ENCODE data around the gene CEP19.

DNA sequence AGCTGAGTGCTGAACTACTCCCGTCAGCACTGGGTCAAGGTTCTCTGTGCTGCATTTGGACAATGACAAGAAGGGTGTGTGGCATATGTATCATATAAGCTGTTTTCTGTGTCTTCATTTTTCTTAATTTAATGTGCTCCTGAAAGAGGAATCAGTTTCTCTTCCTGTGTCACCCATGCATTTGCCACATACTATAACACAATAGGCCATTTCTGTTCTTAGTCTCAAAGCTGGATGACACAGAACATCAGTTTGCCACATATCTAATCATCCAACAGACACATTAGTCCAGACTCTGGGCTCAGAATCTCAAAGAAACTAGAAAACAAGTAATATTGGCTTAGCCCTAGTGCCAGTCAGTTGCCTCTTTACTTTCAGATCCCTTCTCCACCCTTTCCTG is 34.1 kb downstream of the CEP19 start:
- no peak for TF ChIP-seq CTCF (tag by site-specific recombination; IDR thresholded peaks at IDR 0.05)
- TF ChIP-seq PRDM1 (tag by site-specific recombination; IDR thresholded peaks at IDR 0.05): no peak
- TF ChIP-seq INSM2 (tag by site-specific recombination; IDR thresholded peaks at IDR 0.05): no peak
- no peak for TF ChIP-seq RBAK (tag by site-specific recombination; IDR thresholded peaks at IDR 0.05)
- no peak for TF ChIP-seq ZBTB21 (tag by site-specific recombination; IDR thresholded peaks at IDR 0.05)
- no peak for TF ChIP-seq ZBTB49 (tag by site-specific recombination; IDR thresholded peaks at IDR 0.05; ENCODE audit: low read depth)
- TF ChIP-seq, protein P1, sequence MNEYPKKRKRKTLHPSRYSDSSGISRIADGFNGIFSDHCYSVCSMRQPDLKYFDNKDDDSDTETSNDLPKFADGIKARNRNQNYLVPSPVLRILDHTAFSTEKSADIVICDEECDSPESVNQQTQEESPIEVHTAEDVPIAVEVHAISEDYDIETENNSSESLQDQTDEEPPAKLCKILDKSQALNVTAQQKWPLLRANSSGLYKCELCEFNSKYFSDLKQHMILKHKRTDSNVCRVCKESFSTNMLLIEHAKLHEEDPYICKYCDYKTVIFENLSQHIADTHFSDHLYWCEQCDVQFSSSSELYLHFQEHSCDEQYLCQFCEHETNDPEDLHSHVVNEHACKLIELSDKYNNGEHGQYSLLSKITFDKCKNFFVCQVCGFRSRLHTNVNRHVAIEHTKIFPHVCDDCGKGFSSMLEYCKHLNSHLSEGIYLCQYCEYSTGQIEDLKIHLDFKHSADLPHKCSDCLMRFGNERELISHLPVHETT (tag by site-specific recombination; IDR thresholded peaks at IDR 0.05): no peak
- TF ChIP-seq ZNF830 (tag by site-specific recombination; IDR thresholded peaks at IDR 0.05; ENCODE audit: low read depth): no peak
- no peak for TF ChIP-seq ZNF48 (tag by site-specific recombination; IDR thresholded peaks at IDR 0.05)
- no peak for TF ChIP-seq ZNF350 (tag by site-specific recombination; IDR thresholded peaks at IDR 0.05)
- TF ChIP-seq, protein P2, sequence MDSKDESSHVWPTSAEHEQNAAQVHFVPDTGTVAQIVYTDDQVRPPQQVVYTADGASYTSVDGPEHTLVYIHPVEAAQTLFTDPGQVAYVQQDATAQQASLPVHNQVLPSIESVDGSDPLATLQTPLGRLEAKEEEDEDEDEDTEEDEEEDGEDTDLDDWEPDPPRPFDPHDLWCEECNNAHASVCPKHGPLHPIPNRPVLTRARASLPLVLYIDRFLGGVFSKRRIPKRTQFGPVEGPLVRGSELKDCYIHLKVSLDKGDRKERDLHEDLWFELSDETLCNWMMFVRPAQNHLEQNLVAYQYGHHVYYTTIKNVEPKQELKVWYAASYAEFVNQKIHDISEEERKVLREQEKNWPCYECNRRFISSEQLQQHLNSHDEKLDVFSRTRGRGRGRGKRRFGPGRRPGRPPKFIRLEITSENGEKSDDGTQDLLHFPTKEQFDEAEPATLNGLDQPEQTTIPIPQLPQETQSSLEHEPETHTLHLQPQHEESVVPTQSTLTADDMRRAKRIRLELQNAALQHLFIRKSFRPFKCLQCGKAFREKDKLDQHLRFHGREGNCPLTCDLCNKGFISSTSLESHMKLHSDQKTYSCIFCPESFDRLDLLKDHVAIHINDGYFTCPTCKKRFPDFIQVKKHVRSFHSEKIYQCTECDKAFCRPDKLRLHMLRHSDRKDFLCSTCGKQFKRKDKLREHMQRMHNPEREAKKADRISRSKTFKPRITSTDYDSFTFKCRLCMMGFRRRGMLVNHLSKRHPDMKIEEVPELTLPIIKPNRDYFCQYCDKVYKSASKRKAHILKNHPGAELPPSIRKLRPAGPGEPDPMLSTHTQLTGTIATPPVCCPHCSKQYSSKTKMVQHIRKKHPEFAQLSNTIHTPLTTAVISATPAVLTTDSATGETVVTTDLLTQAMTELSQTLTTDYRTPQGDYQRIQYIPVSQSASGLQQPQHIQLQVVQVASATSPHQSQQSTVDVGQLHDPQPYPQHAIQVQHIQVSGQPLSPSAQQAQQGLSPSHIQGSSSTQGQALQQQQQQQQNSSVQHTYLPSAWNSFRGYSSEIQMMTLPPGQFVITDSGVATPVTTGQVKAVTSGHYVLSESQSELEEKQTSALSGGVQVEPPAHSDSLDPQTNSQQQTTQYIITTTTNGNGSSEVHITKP (tag by site-specific recombination; IDR thresholded peaks at IDR 0.05): no peak
- TF ChIP-seq GLIS2 (tag by site-specific recombination; IDR thresholded peaks at IDR 0.05): no peak
- TF ChIP-seq, protein P3, sequence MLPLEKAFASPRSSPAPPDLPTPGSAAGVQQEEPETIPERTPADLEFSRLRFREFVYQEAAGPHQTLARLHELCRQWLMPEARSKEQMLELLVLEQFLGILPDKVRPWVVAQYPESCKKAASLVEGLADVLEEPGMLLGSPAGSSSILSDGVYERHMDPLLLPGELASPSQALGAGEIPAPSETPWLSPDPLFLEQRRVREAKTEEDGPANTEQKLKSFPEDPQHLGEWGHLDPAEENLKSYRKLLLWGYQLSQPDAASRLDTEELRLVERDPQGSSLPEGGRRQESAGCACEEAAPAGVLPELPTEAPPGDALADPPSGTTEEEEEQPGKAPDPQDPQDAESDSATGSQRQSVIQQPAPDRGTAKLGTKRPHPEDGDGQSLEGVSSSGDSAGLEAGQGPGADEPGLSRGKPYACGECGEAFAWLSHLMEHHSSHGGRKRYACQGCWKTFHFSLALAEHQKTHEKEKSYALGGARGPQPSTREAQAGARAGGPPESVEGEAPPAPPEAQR (tag by site-specific recombination; IDR thresholded peaks at IDR 0.05): no peak

Measured in HEK293 (cell line).